OCI-LY1 (cell line): ENCODE measurements around the gene TRRAP.

Experiments
- H2AFZ ChIP-seq: fragments of 200-600 bp; sonication (generic), shearing (Covaris generic); 2 replicates; pipeline ENCODE4 v1.6.0; 2014; ENCODE audit warnings: antibody characterized with exemption, mild to moderate bottlenecking, low read length
- H3F3A ChIP-seq: fragments of 200-600 bp; sonication (generic), shearing (Covaris generic); 2 replicates; pipeline ENCODE4 v1.6.0; 2014; ENCODE audit warnings: mild to moderate bottlenecking, antibody characterized with exemption, low read length, moderate library complexity; ENCODE audit not compliant: insufficient read depth
- H3K27ac ChIP-seq: fragments of 200-600 bp; sonication (generic); 2 replicates; pipeline ENCODE4 v1.5.1; 2014; ENCODE audit warnings: low read length, mixed run types, mild to moderate bottlenecking, low read depth; ENCODE audit not compliant: poor library complexity, severe bottlenecking
- H3K27me3 ChIP-seq: fragments of 200-600 bp; sonication (generic); 2 replicates; pipeline ENCODE4 v1.6.0; 2014; ENCODE audit warnings: antibody characterized with exemption, mild to moderate bottlenecking, low read length, moderate library complexity; ENCODE audit not compliant: insufficient read depth
- H3K36me3 ChIP-seq: fragments of 200-600 bp; sonication (generic); 2 replicates; pipeline ENCODE4 v1.6.1; 2014; ENCODE audit warnings: mild to moderate bottlenecking, antibody characterized with exemption, low read length, moderate library complexity, mixed read lengths; ENCODE audit not compliant: insufficient read depth
- H3K4me1 ChIP-seq: fragments of 200-600 bp; sonication (generic); 2 replicates; pipeline ENCODE4 v1.5.1; 2014; ENCODE audit warnings: mild to moderate bottlenecking, low read length, moderate library complexity; ENCODE audit not compliant: insufficient read depth, severe bottlenecking
- H3K4me2 ChIP-seq: fragments of 200-600 bp; sonication (generic), shearing (Covaris generic); 2 replicates; pipeline ENCODE4 v1.6.1; 2014; ENCODE audit warnings: low read length
- H3K4me3 ChIP-seq: fragments of 200-600 bp; sonication (generic); 2 replicates; pipeline ENCODE4 v1.5.1; 2014; ENCODE audit warnings: low read length, low read depth, mild to moderate bottlenecking, mixed read lengths; ENCODE audit not compliant: poor library complexity, severe bottlenecking
- H3K79me2 ChIP-seq: fragments of 200-600 bp; shearing (Covaris generic); 2 replicates; pipeline ENCODE4 v1.6.1; 2016; ENCODE audit warnings: mixed run types, low read length, mixed read lengths; ENCODE audit not compliant: insufficient read depth
- H3K9ac ChIP-seq: fragments of 200-600 bp; sonication (generic), shearing (Covaris generic); 2 replicates; pipeline ENCODE4 v1.6.1; 2014; ENCODE audit warnings: mild to moderate bottlenecking, low read length, mixed read lengths
- H3K9me2 ChIP-seq: fragments of 200-600 bp; sonication (generic), shearing (Covaris generic); 2 replicates; pipeline ENCODE4 v1.6.1; 2014; ENCODE audit warnings: low read depth, mild to moderate bottlenecking, low read length, mixed read lengths
- H3K9me3 ChIP-seq: fragments of 200-600 bp; shearing (Covaris generic); 2 replicates; pipeline ENCODE4 v1.6.1; 2014; ENCODE audit warnings: low read length, mixed read lengths
- H4K20me1 ChIP-seq: fragments of 200-600 bp; sonication (generic), shearing (Covaris generic); 2 replicates; pipeline ENCODE4 v1.6.0; 2016; ENCODE audit warnings: mild to moderate bottlenecking, low read length; ENCODE audit not compliant: insufficient read depth
- CTCF ChIP-seq: fragments of 200-600 bp; sonication (generic), shearing (Covaris generic); IDR thresholded peaks from 2 replicates; pipeline ENCODE4 v1.5.1; 2017; ENCODE audit warnings: mild to moderate bottlenecking, antibody characterized with exemption, low read length, moderate library complexity, mixed read lengths
- EZH2 ChIP-seq: fragments of 200-600 bp; sonication (generic), shearing (Covaris generic); IDR thresholded peaks from 2 replicates; pipeline ENCODE4 v1.8.0; 2017; ENCODE audit warnings: borderline replicate concordance, mixed run types, mild to moderate bottlenecking, antibody characterized with exemption, low read length, moderate library complexity, mixed read lengths

Gene TRRAP

DNA sequence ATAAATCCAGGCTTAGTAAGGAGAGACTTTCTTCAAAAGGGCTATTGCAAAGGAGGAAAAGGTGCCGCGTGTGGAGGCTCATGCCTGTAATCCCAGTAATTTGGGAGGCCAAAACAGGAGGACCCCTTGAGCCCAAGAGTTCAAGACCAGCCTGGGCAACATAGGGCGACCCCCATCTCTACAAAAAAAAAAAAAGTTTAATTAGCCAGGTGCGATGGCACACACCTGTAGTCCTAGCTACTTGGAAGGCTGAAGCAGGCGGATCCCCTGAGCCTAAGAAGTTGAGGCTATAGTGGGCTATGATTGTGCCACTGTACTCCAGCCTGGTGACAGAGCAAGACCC, 40.7 kb upstream of the TRRAP start:
- Histone ChIP-seq H3K27me3 (no peaks in the 10 kb centered on the region), H3K27ac (no peak overlapping the region), H4K20me1 (no peaks in the 10 kb centered on the region), H3K4me1 (no peaks in the 10 kb centered on the region), H3K79me2 (no peaks in the 10 kb centered on the region), H2AFZ (no peak overlapping the region), H3K4me3 (no peak overlapping the region), H3F3A (no peaks in the 10 kb centered on the region), H3K4me2 (no peak overlapping the region), H3K9ac (no peak overlapping the region), H3K9me3 (no peaks in the 10 kb centered on the region), H3K36me3 (no peaks in the 10 kb centered on the region), H3K9me2 (no peaks in the 10 kb centered on the region)
- TF ChIP-seq CTCF (no peak), EZH2 (no peak)

DNA sequence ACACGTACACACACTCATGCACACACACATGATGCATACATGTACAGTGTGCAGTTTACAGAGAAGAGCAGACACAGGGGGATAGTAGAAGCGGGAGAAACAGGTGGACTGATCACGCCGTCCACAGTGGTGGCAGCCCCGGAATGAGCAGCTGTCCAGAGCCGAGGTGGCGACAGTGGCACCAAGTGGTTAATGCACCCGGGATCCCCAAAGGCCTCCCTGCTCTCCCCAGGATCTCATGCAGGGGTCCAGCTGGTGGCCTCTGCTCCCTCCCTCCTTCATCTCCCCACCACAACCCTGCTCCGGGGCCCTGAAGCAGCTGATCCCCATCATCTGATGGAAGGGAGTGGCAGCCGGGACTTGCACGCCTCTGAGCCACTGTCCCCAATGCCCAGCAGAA, 38.2 kb upstream of the TRRAP start:
- no peak overlapping the region for H3K27ac ChIP-seq
- H3K4me3 ChIP-seq, result no peak overlapping the region
- no peak overlapping the region for H2AFZ ChIP-seq
- no peaks in the 10 kb centered on the region for H3F3A ChIP-seq
- no peaks in the 10 kb centered on the region for H3K9me3 ChIP-seq
- H4K20me1 ChIP-seq, result no peaks in the 10 kb centered on the region
- TF ChIP-seq CTCF (no peak), EZH2 (no peak)
- H3K4me2 ChIP-seq, result no peak overlapping the region
- H3K9ac ChIP-seq, result no peak overlapping the region
- H3K36me3 ChIP-seq, result no peaks in the 10 kb centered on the region
- H3K4me1 ChIP-seq, result no peaks in the 10 kb centered on the region
- no peaks in the 10 kb centered on the region for H3K27me3 ChIP-seq
- H3K79me2 ChIP-seq, result no peaks in the 10 kb centered on the region
- H3K9me2 ChIP-seq, result no peaks in the 10 kb centered on the region

- H3K27me3 ChIP-seq, result no peaks in the 10 kb centered on the region
- no peaks in the 10 kb centered on the region for H3K4me1 ChIP-seq
- H3K27ac ChIP-seq, result no peak overlapping the region
- no peaks in the 10 kb centered on the region for H3K79me2 ChIP-seq
- no peak overlapping the region for H3K4me2 ChIP-seq
- no peak overlapping the region for H2AFZ ChIP-seq
- H3K36me3 ChIP-seq, result no peaks in the 10 kb centered on the region
- H3F3A ChIP-seq, result no peaks in the 10 kb centered on the region
- H3K9me3 ChIP-seq, result no peaks in the 10 kb centered on the region
- no peak overlapping the region for H3K9ac ChIP-seq
- no peak overlapping the region for H3K4me3 ChIP-seq
- H4K20me1 ChIP-seq, result no peaks in the 10 kb centered on the region
- H3K9me2 ChIP-seq, result no peaks in the 10 kb centered on the region
- TF ChIP-seq CTCF, result no peak
- TF ChIP-seq EZH2, result no peak
Observed at GRCh38 chr7:98840722-98841121, 37.6 kb upstream of the TRRAP start.
